Measurements from ENCODE around the gene DIAPH2.
A peak's percentile ranks its signal among the peaks of the same experiment; 100 is the strongest.

DIAPH2 gene

GRCh38 chrX:97597954-97598353 is 913.3 kb downstream of the DIAPH2 start:
- DNase-seq (ENCODE audit: low read depth), result no peak
- TF ChIP-seq CTCF (IDR thresholded peaks at IDR 0.05; ENCODE audit: control insufficient read depth, insufficient read depth, low read depth, low read length, missing control alignments), result no peak
- H3K4me3 ChIP-seq (ENCODE audit: control insufficient read depth, low read depth, low read length), result no peak overlapping the region

- H3K4me3 ChIP-seq (ENCODE audit: control insufficient read depth, low read depth, low read length), result no peak overlapping the region
- no peak for TF ChIP-seq CTCF (IDR thresholded peaks at IDR 0.05; ENCODE audit: control insufficient read depth, insufficient read depth, low read depth, low read length, missing control alignments)
- DNase-seq (ENCODE audit: low read depth), result no peak
Observed at GRCh38 chrX:97602465-97603258, 918.0 kb downstream of the DIAPH2 start.

- TF ChIP-seq CTCF (IDR thresholded peaks at IDR 0.05; ENCODE audit: control insufficient read depth, insufficient read depth, low read depth, low read length, missing control alignments), result no peak
- H3K4me3 ChIP-seq (ENCODE audit: control insufficient read depth, low read depth, low read length), result no peak overlapping the region
- no peak for DNase-seq (ENCODE audit: low read depth)
Observed at GRCh38 chrX:97605271-97605670, 920.6 kb downstream of the DIAPH2 start.

- H3K4me3 ChIP-seq (ENCODE audit: control insufficient read depth, low read depth, low read length), result no peak overlapping the region
- no peak for TF ChIP-seq CTCF (IDR thresholded peaks at IDR 0.05; ENCODE audit: control insufficient read depth, insufficient read depth, low read depth, low read length, missing control alignments)
- DNase-seq (ENCODE audit: low read depth), result no peak
Observed at GRCh38 chrX:97609357-97609756, 924.7 kb downstream of the DIAPH2 start.

- no peak overlapping the region for H3K4me3 ChIP-seq (ENCODE audit: control insufficient read depth, low read depth, low read length)
- TF ChIP-seq CTCF (IDR thresholded peaks at IDR 0.05; ENCODE audit: control insufficient read depth, insufficient read depth, low read depth, low read length, missing control alignments), result no peak
- DNase-seq (ENCODE audit: low read depth), result no peak
Observed at GRCh38 chrX:97609938-97610337, 925.3 kb downstream of the DIAPH2 start.

GRCh38 chrX:97616883-97617530 is 932.4 kb downstream of the DIAPH2 start:
- TF ChIP-seq CTCF (IDR thresholded peaks at IDR 0.05; ENCODE audit: control insufficient read depth, insufficient read depth, low read depth, low read length, missing control alignments), result no peak
- peak; percentile 14 for DNase-seq (ENCODE audit: low read depth)
- no peak overlapping the region for H3K4me3 ChIP-seq (ENCODE audit: control insufficient read depth, low read depth, low read length)
